KMS-11 (cell line): ENCODE results near the gene PTPRA.
A peak's percentile ranks its signal among the peaks of the same experiment; 100 is the strongest.

Experiments
- H2AFZ ChIP-seq: fragments of 200-600 bp; sonication (generic); 2 replicates; pipeline ENCODE4 v1.6.1; 2016; ENCODE audit warnings: antibody characterized with exemption, mixed run types, low read depth
- H3K27ac ChIP-seq: fragments of 200-600 bp; sonication (generic); 2 replicates; pipeline ENCODE4 v1.6.1; 2016; ENCODE audit warnings: mild to moderate bottlenecking, mixed run types
- H3K27me3 ChIP-seq: fragments of 200-600 bp; sonication (generic); 2 replicates; pipeline ENCODE4 v1.6.1; 2017; ENCODE audit warnings: mild to moderate bottlenecking, low read depth, mixed run types, moderate library complexity; ENCODE audit not compliant: insufficient read depth
- H3K36me3 ChIP-seq: fragments of 200-600 bp; sonication (generic); 2 replicates; pipeline ENCODE4 v1.6.1; 2017; ENCODE audit warnings: mild to moderate bottlenecking, mixed run types; ENCODE audit not compliant: insufficient read depth
- H3K4me1 ChIP-seq: fragments of 200-600 bp; sonication (generic); 2 replicates; pipeline ENCODE4 v1.6.1; 2016; ENCODE audit warnings: mild to moderate bottlenecking, low read depth, mixed run types; ENCODE audit not compliant: poor library complexity, severe bottlenecking
- H3K4me2 ChIP-seq: fragments of 200-600 bp; sonication (generic); 2 replicates; pipeline ENCODE4 v1.7.0; 2016; ENCODE audit warnings: mild to moderate bottlenecking, mixed run types
- H3K4me3 ChIP-seq: fragments of 200-600 bp; sonication (generic); IDR thresholded peaks from 2 replicates; pipeline ENCODE4 v1.6.1; 2017; ENCODE audit warnings: low read depth, low read length, mixed read lengths; ENCODE audit not compliant: insufficient read depth
- H3K79me2 ChIP-seq: fragments of 200-600 bp; sonication (generic); 2 replicates; pipeline ENCODE4 v1.6.1; 2016; ENCODE audit warnings: low read depth, mixed run types; ENCODE audit not compliant: insufficient read depth
- H3K9ac ChIP-seq: fragments of 200-600 bp; sonication (generic); 2 replicates; pipeline ENCODE4 v1.6.1; 2016; ENCODE audit warnings: mild to moderate bottlenecking, mixed run types
- H4K20me1 ChIP-seq: fragments of 200-600 bp; sonication (generic); 2 replicates; pipeline ENCODE4 v1.6.1; 2016; ENCODE audit warnings: mild to moderate bottlenecking, mixed run types; ENCODE audit not compliant: insufficient read depth
- TF ChIP-seq, protein P1 (sequence below): fragments of 200-600 bp; sonication (generic); conservative IDR thresholded peaks from 2 replicates; pipeline ENCODE4 v1.6.1; 2017; ENCODE audit warnings: low read depth, mild to moderate bottlenecking, antibody characterized with exemption, low read length, moderate library complexity, mixed read lengths

The PTPRA gene

DNA sequence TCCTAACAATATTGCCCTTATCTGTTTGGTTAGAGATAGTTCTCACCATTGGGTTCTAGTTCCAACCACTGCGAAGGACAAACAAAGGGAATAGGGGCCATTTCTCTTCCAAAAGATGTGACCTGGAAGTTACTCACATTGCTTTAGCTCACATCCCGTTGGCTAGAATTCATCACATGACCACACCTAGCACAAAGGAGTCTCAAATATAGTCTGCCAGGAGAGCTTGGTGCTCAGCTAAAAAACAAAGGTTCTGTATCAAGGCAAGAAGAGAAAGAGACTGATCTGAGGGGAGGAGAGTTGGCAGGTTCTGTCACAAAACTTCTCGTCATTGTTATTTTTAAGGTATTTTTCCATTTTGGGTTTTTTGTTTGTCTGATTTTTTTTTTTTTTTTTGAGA, 100.3 kb downstream of the PTPRA start:
- Histone ChIP-seq H3K9ac (no peak overlapping the region), H3K27ac (no peak overlapping the region), H3K27me3 (no peaks in the 10 kb centered on the region), H3K4me1 (peaks cover 9% of the 10 kb centered on the region), H4K20me1 (no peaks in the 10 kb centered on the region), H3K4me3 (no peak overlapping the region), H3K36me3 (no peaks in the 10 kb centered on the region), H3K79me2 (no peaks in the 10 kb centered on the region), H3K4me2 (no peak overlapping the region), H2AFZ (no peak overlapping the region)
- TF ChIP-seq, protein P1, sequence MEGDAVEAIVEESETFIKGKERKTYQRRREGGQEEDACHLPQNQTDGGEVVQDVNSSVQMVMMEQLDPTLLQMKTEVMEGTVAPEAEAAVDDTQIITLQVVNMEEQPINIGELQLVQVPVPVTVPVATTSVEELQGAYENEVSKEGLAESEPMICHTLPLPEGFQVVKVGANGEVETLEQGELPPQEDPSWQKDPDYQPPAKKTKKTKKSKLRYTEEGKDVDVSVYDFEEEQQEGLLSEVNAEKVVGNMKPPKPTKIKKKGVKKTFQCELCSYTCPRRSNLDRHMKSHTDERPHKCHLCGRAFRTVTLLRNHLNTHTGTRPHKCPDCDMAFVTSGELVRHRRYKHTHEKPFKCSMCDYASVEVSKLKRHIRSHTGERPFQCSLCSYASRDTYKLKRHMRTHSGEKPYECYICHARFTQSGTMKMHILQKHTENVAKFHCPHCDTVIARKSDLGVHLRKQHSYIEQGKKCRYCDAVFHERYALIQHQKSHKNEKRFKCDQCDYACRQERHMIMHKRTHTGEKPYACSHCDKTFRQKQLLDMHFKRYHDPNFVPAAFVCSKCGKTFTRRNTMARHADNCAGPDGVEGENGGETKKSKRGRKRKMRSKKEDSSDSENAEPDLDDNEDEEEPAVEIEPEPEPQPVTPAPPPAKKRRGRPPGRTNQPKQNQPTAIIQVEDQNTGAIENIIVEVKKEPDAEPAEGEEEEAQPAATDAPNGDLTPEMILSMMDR: no peak

- Histone ChIP-seq H3K27ac (no peak overlapping the region), H3K27me3 (no peaks in the 10 kb centered on the region), H4K20me1 (no peaks in the 10 kb centered on the region), H3K4me1 (peaks cover 35% of the 10 kb centered on the region), H3K79me2 (no peaks in the 10 kb centered on the region), H3K4me3 (no peak overlapping the region), H3K36me3 (no peaks in the 10 kb centered on the region), H3K4me2 (peak overlapping the region; percentile 45), H3K9ac (no peak overlapping the region), H2AFZ (no peak overlapping the region)
- TF ChIP-seq, protein P1: no peak
Observed at GRCh38 chr20:2978519-2978918, 105.2 kb downstream of the PTPRA start.

DNA sequence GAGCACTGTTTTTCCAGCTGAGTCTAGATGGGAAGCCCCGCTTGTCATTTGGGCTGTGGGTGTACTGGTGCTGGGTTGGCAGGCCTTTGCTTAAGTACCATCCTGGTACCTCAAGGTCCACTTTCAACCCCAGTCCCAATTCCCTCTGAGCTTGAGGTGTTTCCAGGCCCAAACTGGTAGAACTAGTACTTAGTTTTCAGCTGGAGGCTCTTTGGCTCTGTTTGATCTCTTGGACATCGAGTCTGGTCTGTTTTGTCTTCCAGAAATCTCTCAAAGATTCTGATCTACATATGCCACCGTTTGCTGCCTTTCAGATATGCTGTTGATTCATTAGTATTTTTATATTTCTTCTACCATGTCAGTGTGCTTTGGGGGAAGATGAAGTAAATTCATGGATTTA, 108.4 kb downstream of the PTPRA start:
- Histone ChIP-seq H2AFZ (no peak overlapping the region), H4K20me1 (no peaks in the 10 kb centered on the region), H3K27me3 (no peaks in the 10 kb centered on the region), H3K4me1 (peaks cover 54% of the 10 kb centered on the region), H3K4me3 (no peak overlapping the region), H3K79me2 (no peaks in the 10 kb centered on the region), H3K36me3 (no peaks in the 10 kb centered on the region), H3K9ac (no peak overlapping the region), H3K27ac (no peak overlapping the region), H3K4me2 (no peak overlapping the region)
- TF ChIP-seq, protein P1: no peak

- peak overlapping the region; percentile 95 for H3K4me2 ChIP-seq
- no peaks in the 10 kb centered on the region for H3K36me3 ChIP-seq
- no peaks in the 10 kb centered on the region for H3K79me2 ChIP-seq
- H4K20me1 ChIP-seq: no peaks in the 10 kb centered on the region
- H3K27ac ChIP-seq: peak overlapping the region; percentile 58
- H3K9ac ChIP-seq: peak overlapping the region; percentile 24; the same call in 1 of the 2 replicates
- TF ChIP-seq, protein P1: no peak
- H2AFZ ChIP-seq: no peak overlapping the region
- no peak overlapping the region for H3K4me3 ChIP-seq
- H3K27me3 ChIP-seq: no peaks in the 10 kb centered on the region
- H3K4me1 ChIP-seq: peaks cover 45% of the 10 kb centered on the region
Observed at GRCh38 chr20:2983508-2983907, 110.2 kb downstream of the PTPRA start.

DNA sequence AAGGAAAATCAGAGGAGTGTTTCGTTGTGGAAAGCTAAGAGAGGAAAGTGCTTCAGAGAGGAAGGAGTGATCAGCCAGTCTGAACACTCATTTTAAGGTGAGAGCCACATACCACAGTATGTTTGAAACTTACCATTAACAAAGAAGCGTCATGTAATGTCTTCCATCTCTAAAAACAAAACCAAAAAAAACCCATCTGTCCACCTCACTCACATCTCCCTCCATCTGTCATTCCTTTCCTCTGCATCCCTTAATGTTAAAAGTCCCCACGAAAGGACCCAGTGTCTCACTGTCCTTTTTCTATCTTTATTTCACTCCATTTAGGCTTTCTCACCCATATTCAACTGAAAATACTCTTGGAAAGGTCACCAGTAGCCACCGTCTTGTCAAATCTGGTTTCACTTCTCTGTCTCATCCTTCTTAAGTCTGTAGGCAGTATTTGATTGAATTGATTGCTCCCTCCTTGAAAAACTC, 110.8 kb downstream of the PTPRA start:
- Histone ChIP-seq H4K20me1 (no peaks in the 10 kb centered on the region), H3K9ac (peak overlapping the region; percentile 24; the same call in 1 of the 2 replicates), H3K4me1 (peaks cover 45% of the 10 kb centered on the region), H3K4me2 (peak overlapping the region; percentile 95), H3K27ac (peak overlapping the region; percentile 58), H3K36me3 (no peaks in the 10 kb centered on the region), H2AFZ (no peak overlapping the region), H3K4me3 (no peak overlapping the region), H3K27me3 (no peaks in the 10 kb centered on the region), H3K79me2 (no peaks in the 10 kb centered on the region)
- TF ChIP-seq, protein P1: no peak
